ENCODE results near the gene MUC5B. TPM values are rescaled to one million over a fixed set of nuclear protein-coding genes. Genes with fewer than 3 reads are reported as not detected.
"Not testable (repeated sequence)": the region's sequence is repeated elsewhere in the genome, so short reads cannot be mapped to it uniquely, and the experiment has no call there.

MUC5B gene
- total and polyA plus RNA-seq, 4 donors: 0.25 TPM; not detected in 3

DNA sequence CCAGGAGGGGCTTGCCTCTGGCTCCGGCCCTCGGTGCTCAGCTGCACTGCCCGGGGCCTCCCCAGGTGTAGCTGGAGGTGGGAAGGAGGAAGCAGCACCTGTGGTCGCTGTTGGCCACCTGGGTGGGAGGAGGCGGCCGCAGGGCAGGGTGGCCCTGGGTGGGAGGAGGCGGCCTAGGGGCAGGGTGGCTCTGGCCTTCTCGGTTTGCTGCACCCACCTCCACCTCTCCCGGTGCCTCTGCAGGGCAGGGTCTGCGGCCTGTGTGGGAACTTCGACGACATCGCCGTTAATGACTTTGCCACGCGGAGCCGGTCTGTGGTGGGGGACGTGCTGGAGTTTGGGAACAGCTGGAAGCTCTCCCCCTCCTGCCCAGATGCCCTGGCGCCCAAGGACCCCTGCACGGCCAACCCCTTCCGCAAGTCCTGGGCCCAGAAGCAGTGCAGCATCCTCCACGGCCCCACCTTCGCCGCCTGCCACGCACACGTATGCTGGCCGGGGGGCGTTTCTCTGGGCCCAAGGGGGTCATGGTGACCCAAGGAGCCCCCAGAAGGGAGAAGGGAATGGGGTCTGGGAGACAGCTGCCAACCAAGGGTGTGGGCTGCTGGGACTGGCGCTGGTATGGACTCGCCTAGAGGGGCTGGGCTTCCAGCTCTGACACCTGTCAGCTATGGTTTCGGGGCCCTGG is 44.5 kb upstream of the MUC5B start:
- 86 to 90% methylated on average over 21 to 31 of the region's 31 CpGs for WGBS, 2 donors
- no peaks in the 10 kb centered on the region for H3K9me3 ChIP-seq (ENCODE audit: control insufficient read depth, low read length)
- intact Hi-C loops (cut with DNase I): loop anchor here in 1 of 2 donors (10.0 kb wide), 1 partner anchor 74 kb away; no protein-coding TSS in a partner anchor
- DNase-seq (peak; percentile 34 to 67), ATAC-seq (ENCODE audit: low FRiP score) (no peak)
- H3K27me3 ChIP-seq (ENCODE audit: control insufficient read depth in 1 of 2, insufficient read depth in 2 of 2, low read length in 1 of 2): no peaks in the 10 kb centered on the region
- no peaks in the 10 kb centered on the region for H3K36me3 ChIP-seq (ENCODE audit: control insufficient read depth in 1 of 2, insufficient read depth in 2 of 2, low read length in 1 of 2)
- H3K4me3 ChIP-seq (ENCODE audit: low read length in 2 of 2): no peak overlapping the region
- no peak overlapping the region for H3K27ac ChIP-seq (ENCODE audit: low read depth in 1 of 2, low read length in 2 of 2)
- no peaks in the 10 kb centered on the region for H3K4me1 ChIP-seq (ENCODE audit: control insufficient read depth in 1 of 2, insufficient read depth in 2 of 2, low read length in 2 of 2)

DNA sequence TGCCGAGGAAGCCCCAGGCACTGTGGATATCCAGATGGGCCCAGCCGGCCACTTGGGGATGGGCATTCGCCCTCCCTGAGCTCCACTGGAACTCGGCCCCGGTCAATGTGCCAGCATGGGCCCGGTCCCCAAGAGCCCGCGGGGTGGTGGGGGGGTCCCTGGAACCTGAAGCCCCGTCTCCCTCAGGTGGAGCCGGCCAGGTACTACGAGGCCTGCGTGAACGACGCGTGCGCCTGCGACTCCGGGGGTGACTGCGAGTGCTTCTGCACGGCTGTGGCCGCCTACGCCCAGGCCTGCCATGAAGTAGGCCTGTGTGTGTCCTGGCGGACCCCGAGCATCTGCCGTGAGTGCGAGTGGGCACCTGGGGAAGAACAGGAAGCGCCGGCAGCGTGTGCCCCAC is 44.0 kb upstream of the MUC5B start:
- Histone ChIP-seq H3K4me1 (ENCODE audit: control insufficient read depth in 1 of 2, insufficient read depth in 2 of 2, low read length in 2 of 2) (no peaks in the 10 kb centered on the region), H3K36me3 (ENCODE audit: control insufficient read depth in 1 of 2, insufficient read depth in 2 of 2, low read length in 1 of 2) (no peaks in the 10 kb centered on the region), H3K27ac (ENCODE audit: low read depth in 1 of 2, low read length in 2 of 2) (no peak overlapping the region), H3K4me3 (ENCODE audit: low read length in 2 of 2) (no peak overlapping the region), H3K27me3 (ENCODE audit: control insufficient read depth in 1 of 2, insufficient read depth in 2 of 2, low read length in 1 of 2) (no peaks in the 10 kb centered on the region), H3K9me3 (ENCODE audit: control insufficient read depth, low read length) (no peaks in the 10 kb centered on the region)
- 89 to 91% methylated on average over 29 of the region's 29 CpGs for WGBS, 2 donors
- intact Hi-C loops (cut with DNase I): loop anchor here in 1 of 2 donors (10.0 kb wide), 1 partner anchor 74 kb away; no protein-coding TSS in a partner anchor
- ATAC-seq (ENCODE audit: low FRiP score) (no peak), DNase-seq (peak; percentile 29 to 64)

DNA sequence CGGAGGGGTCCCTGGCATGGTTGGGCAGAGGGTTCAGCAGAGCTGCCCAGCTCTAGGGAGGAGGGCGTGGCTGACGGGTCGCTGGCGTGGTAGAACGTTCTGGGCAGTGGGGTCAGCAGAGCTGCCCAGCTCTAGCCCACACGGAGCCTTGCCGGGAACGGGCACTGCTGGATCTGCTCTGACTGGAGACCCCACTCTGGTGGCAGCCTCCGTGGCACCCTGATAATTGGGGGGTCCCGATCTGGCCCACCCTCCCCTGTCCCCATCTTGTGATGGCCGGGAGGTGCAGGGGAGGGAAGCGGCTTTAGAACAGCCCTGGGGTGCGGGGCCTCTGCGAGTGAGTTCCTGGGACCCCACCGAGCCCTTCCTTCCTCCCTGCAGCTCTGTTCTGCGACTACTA is 43.2 kb upstream of the MUC5B start:
- Histone ChIP-seq H3K27ac (ENCODE audit: low read depth in 1 of 2, low read length in 2 of 2) (no peak overlapping the region), H3K4me1 (ENCODE audit: control insufficient read depth in 1 of 2, insufficient read depth in 2 of 2, low read length in 2 of 2) (no peaks in the 10 kb centered on the region), H3K4me3 (ENCODE audit: low read length in 2 of 2) (no peak overlapping the region), H3K9me3 (ENCODE audit: control insufficient read depth, low read length) (no peaks in the 10 kb centered on the region), H3K27me3 (ENCODE audit: control insufficient read depth in 1 of 2, insufficient read depth in 2 of 2, low read length in 1 of 2) (no peaks in the 10 kb centered on the region), H3K36me3 (ENCODE audit: control insufficient read depth in 1 of 2, insufficient read depth in 2 of 2, low read length in 1 of 2) (no peaks in the 10 kb centered on the region)
- intact Hi-C loops (cut with DNase I): loop anchor here in 1 of 2 donors (10.0 kb wide), 1 partner anchor 75 kb away; no protein-coding TSS in a partner anchor
- ATAC-seq (ENCODE audit: low FRiP score) (no peak), DNase-seq (peak; percentile 24 to 57)
- WGBS, 2 donors: 87 to 90% methylated on average over 15 to 17 of the region's 17 CpGs

DNA sequence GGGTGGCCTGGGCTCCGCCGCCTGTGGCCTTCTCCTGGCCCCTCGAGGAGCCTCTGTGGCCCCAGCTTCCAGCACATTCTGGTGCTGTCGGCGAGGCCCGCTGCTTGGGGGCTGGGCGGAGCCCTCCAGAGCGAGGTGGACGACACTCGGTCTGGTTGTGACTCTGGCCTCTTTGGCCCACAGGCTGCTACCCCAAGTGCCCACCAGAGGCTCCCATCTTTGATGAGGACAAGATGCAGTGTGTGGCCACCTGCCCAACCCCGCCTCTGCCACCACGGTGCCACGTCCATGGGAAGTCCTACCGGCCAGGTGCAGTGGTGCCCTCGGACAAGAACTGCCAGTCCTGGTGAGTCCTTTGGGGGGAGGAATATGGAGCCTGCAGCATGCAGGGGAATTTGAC is 42.7 kb upstream of the MUC5B start:
- Histone ChIP-seq H3K36me3 (ENCODE audit: control insufficient read depth in 1 of 2, insufficient read depth in 2 of 2, low read length in 1 of 2) (no peaks in the 10 kb centered on the region), H3K4me1 (ENCODE audit: control insufficient read depth in 1 of 2, insufficient read depth in 2 of 2, low read length in 2 of 2) (no peaks in the 10 kb centered on the region), H3K4me3 (ENCODE audit: low read length in 2 of 2) (no peak overlapping the region), H3K27ac (ENCODE audit: low read depth in 1 of 2, low read length in 2 of 2) (no peak overlapping the region), H3K9me3 (ENCODE audit: control insufficient read depth, low read length) (no peaks in the 10 kb centered on the region), H3K27me3 (ENCODE audit: control insufficient read depth in 1 of 2, insufficient read depth in 2 of 2, low read length in 1 of 2) (no peaks in the 10 kb centered on the region)
- intact Hi-C loops (cut with DNase I): no loop called here
- DNase-seq: peak in 1 of 2 donors; percentile 58
- ATAC-seq (ENCODE audit: low FRiP score): no peak
- WGBS, 2 donors: 71 to 76% methylated on average over 13 to 15 of the region's 15 CpGs

DNA sequence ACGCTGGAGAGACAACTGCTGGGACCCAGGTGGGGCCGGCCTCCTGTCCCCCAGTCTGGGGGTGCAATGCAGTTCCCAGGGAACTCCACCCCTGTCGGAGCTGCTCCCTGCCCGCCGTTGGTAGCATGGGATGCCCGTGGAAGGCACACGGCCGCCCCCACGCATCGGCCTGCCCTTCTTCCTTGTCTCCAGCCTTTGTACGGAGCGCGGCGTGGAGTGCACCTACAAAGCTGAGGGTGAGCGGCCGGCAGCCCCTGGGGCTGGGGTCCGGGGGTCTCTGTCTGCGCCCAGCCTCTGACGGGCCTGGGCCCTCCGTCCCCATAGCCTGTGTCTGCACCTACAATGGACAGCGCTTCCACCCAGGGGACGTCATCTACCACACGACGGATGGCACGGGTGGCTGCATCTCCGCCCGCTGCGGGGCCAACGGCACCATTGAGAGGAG is 41.9 kb upstream of the MUC5B start:
- Histone ChIP-seq H3K4me3 (ENCODE audit: low read length in 2 of 2) (no peak overlapping the region), H3K9me3 (ENCODE audit: control insufficient read depth, low read length) (no peaks in the 10 kb centered on the region), H3K27me3 (ENCODE audit: control insufficient read depth in 1 of 2, insufficient read depth in 2 of 2, low read length in 1 of 2) (no peaks in the 10 kb centered on the region), H3K27ac (ENCODE audit: low read depth in 1 of 2, low read length in 2 of 2) (no peak overlapping the region), H3K4me1 (ENCODE audit: control insufficient read depth in 1 of 2, insufficient read depth in 2 of 2, low read length in 2 of 2) (no peaks in the 10 kb centered on the region), H3K36me3 (ENCODE audit: control insufficient read depth in 1 of 2, insufficient read depth in 2 of 2, low read length in 1 of 2) (no peaks in the 10 kb centered on the region)
- ATAC-seq (ENCODE audit: low FRiP score) (no peak), DNase-seq (no peak)
- 87% methylated on average over 29 of the region's 29 CpGs for WGBS, 2 donors
- intact Hi-C loops (cut with DNase I): no loop called here

DNA sequence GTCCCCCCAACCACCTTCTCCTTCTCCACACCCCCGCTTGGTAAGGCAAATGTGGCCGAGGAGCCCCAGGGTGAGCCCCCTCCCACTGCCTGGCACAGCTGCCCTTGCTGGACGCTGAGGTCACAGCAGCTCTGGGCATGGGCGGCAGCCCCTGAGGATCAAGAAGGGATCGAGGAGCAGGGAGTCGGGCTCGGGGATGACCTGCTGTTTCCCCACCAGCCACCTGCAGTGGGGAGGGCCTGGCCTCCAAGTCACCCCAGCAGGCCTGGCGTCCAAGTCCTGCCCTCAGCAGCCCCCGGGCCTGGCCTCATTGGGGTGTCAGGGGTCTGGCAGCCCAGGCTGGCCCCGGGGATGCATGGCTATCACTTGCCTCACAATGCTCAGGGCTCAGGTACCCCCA is 41.4 kb upstream of the MUC5B start:
- DNase-seq: no peak
- Histone ChIP-seq H3K27me3 (ENCODE audit: control insufficient read depth in 1 of 2, insufficient read depth in 2 of 2, low read length in 1 of 2) (no peaks in the 10 kb centered on the region), H3K4me3 (ENCODE audit: low read length in 2 of 2) (no peak overlapping the region), H3K9me3 (ENCODE audit: control insufficient read depth, low read length) (no peaks in the 10 kb centered on the region), H3K4me1 (ENCODE audit: control insufficient read depth in 1 of 2, insufficient read depth in 2 of 2, low read length in 2 of 2) (no peaks in the 10 kb centered on the region), H3K27ac (ENCODE audit: low read depth in 1 of 2, low read length in 2 of 2) (no peak overlapping the region), H3K36me3 (ENCODE audit: control insufficient read depth in 1 of 2, insufficient read depth in 2 of 2, low read length in 1 of 2) (no peaks in the 10 kb centered on the region)
- ATAC-seq (ENCODE audit: low FRiP score): no peak
- intact Hi-C loops (cut with DNase I): no loop called here
- WGBS, 2 donors: 76 to 82% methylated on average over 10 of the region's 10 CpGs

DNA sequence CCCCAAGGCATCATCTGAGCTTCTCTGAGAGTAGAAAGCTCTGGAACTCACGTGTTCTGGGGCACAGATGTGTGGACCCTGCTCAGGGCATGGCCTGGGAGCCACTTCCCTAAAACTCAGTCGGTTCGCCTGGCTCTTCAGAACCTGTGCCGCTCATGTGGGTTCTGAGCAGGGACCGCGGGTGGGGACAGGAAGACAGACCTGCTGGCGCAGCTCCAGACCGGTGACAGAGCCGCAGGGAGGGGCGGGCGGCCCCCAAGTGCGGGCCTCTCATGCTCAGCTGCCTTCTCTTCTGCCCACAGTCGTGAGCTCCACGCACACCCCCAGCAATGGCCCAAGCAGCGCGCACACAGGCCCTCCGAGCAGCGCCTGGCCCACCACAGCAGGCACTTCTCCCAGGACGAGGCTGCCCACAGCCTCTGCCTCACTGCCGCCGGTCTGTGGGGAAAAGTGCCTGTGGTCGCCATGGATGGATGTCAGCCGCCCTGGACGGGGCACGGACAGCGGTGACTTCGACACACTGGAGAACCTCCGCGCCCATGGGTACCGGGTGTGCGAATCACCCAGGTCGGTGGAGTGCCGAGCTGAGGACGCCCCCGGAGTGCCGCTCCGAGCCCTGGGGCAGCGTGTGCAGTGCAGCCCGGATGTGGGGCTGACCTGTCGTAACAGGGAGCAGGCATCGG is 40.9 kb upstream of the MUC5B start:
- H3K4me3 ChIP-seq (ENCODE audit: low read length in 2 of 2): no peak overlapping the region
- no peaks in the 10 kb centered on the region for H3K36me3 ChIP-seq (ENCODE audit: control insufficient read depth in 1 of 2, insufficient read depth in 2 of 2, low read length in 1 of 2)
- intact Hi-C loops (cut with DNase I): no loop called here
- 84 to 87% methylated on average over 41 of the region's 41 CpGs for WGBS, 2 donors
- no peaks in the 10 kb centered on the region for H3K4me1 ChIP-seq (ENCODE audit: control insufficient read depth in 1 of 2, insufficient read depth in 2 of 2, low read length in 2 of 2)
- H3K9me3 ChIP-seq (ENCODE audit: control insufficient read depth, low read length): no peaks in the 10 kb centered on the region
- H3K27me3 ChIP-seq (ENCODE audit: control insufficient read depth in 1 of 2, insufficient read depth in 2 of 2, low read length in 1 of 2): no peaks in the 10 kb centered on the region
- DNase-seq (no peak), ATAC-seq (ENCODE audit: low FRiP score) (peak; percentile 24)
- H3K27ac ChIP-seq (ENCODE audit: low read depth in 1 of 2, low read length in 2 of 2): no peak overlapping the region

DNA sequence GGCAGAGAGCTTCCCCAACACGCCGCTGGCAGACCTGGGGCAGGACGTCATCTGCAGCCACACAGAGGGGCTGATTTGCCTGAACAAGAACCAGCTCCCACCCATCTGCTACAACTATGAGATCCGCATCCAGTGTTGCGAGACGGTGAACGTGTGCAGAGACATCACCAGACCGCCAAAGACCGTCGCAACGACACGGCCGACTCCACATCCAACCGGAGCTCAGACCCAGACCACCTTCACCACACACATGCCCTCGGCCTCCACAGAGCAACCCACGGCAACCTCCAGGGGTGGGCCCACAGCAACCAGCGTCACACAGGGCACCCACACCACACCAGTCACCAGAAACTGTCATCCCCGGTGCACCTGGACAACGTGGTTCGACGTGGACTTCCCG is 38.7 kb upstream of the MUC5B start:
- H3K27ac ChIP-seq (ENCODE audit: low read depth in 1 of 2, low read length in 2 of 2); H3K9me3 ChIP-seq (ENCODE audit: control insufficient read depth, low read length); H3K36me3 ChIP-seq (ENCODE audit: control insufficient read depth in 1 of 2, insufficient read depth in 2 of 2, low read length in 1 of 2); intact Hi-C loops (cut with DNase I); H3K4me1 ChIP-seq (ENCODE audit: control insufficient read depth in 1 of 2, insufficient read depth in 2 of 2, low read length in 2 of 2); H3K27me3 ChIP-seq (ENCODE audit: control insufficient read depth in 1 of 2, insufficient read depth in 2 of 2, low read length in 1 of 2); H3K4me3 ChIP-seq (ENCODE audit: low read length in 2 of 2); ATAC-seq (ENCODE audit: low FRiP score); DNase-seq: not testable (repeated sequence)
- 92 to 93% methylated on average over 16 to 19 of the region's 22 CpGs for WGBS, 2 donors

Measured in aorta (tissue), 5 donors.